ENCODE measurements around the gene CYBC1.

CYBC1 gene

DNA sequence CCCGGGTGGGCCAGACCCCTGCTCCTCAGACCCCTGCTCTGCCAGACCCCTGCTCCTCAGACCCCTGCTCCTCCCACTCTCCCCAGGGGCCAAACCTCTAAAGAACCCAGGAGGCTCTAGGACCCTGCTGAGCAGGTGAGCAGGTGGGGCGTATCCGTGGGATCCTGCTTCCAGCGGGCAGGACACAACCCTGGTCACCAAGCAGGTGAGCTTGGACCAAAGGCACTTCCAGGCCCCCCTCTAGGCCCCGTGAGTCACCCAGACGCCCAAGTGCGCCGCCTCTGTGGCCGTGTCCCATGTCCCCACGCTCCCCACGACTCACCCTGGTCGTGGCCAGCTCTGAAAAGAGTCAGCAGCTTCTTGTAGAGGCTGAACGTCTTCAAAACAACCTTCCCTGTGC is 5.0 kb downstream of the CYBC1 start:
- TF ChIP-seq GATA3 (IDR thresholded peaks at IDR 0.05; ENCODE audit: low read depth, low read length) (no peak), GATA2 (IDR thresholded peaks at IDR 0.05; ENCODE audit: low read depth, low read length) (no peak)

DNA sequence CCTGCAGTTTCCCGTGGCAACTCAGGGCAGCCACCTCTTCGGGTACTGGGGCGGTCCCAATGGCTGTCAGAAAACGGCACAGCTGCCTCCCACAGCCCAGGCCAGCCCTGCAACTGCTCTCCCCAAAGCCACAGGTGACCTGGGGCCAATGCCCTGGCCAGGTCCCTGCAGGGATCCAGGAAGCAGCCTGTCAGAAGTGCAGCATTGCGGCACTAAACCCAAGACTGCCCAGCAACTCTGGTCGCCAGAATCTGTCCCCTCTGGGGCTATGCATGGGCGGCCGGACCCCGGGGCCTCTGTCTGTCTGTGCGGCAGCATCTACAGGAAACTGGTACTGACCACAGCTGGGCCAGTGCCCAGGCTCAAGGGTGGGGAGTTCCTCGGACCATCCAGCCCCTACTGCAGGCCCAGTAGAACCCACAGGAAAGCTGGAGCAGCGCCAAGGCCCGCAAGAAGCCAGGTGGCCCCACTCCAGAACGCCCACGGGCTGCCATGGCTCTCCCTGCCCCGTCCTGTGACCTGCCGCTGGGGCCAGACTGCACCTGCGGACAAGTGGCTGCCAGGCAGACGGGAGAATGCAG is 5.5 kb downstream of the CYBC1 start:
- TF ChIP-seq GATA3 (IDR thresholded peaks at IDR 0.05; ENCODE audit: low read depth, low read length) (no peak), GATA2 (IDR thresholded peaks at IDR 0.05; ENCODE audit: low read depth, low read length) (no peak)

DNA sequence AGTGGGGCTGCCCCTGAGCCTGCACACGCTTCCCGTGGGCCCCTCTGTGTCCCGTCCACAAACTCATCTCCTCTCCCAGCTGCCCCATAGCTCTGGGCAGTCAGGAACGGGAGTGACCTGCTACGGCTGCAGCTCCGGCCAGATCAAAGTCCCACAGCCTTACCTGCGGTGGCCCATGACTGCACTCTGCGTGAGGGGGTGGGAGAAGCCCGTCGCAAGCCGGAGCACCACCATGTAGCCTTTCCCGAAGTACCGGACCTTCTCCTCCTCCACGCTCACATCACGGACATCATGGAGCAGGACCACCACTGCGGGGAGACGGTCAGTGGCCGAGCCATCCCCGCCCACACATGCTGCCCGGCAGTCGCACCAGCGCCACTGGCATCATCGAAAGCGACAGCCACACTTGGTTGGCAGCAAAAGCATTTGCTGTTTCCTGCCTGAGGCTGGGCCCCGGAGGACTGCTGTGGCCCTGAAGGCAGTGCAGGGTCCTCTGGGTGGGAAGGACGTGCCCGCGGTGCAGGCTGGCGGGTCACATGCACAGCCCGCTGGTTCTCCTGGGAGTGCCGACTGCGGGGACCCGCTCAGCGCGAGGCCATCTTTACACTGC is 6.2 kb downstream of the CYBC1 start:
- TF ChIP-seq GATA2 (IDR thresholded peaks at IDR 0.05; ENCODE audit: low read depth, low read length) (no peak), GATA3 (IDR thresholded peaks at IDR 0.05; ENCODE audit: low read depth, low read length) (no peak)

DNA sequence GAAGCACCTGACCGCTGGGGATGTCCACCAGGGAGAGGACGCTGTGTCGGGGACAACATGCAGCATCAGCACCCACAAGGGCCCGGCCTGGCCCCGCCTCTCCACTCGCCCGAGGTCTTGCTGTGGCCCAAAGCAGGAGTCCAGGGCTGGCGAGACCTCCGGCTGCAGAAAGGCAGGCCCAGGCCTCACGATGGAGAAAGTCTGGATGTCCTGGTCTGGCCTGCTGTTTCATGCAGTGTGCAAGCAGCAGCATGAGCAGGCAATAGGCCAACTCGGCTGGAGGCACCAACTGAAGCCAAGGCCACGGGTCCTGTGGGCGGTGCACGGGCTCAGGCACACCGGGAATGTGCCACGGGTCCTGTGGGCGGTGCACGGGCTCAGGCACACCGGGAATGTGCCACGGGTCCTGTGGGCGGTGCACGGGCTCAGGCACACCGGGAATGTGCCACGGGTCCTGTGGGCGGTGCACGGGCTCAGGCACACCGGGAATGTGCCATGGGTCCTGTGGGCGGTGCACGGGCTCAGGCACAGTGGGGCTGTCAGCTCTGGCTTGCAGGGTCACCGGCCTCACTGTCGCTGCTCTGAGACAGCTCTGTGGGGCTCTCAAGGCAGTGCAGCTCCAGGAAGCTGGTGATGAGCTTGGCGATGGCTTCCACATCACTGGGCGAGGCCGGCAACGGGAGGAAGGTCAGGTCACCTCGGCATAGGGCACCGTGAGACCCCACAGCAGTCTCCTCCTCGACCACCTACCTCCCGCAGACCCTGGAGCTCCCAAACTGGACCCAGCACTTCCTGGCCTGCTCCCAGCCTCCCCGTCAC is 6.9 kb downstream of the CYBC1 start:
- TF ChIP-seq GATA3 (IDR thresholded peaks at IDR 0.05; ENCODE audit: low read depth, low read length) (no peak), GATA2 (IDR thresholded peaks at IDR 0.05; ENCODE audit: low read depth, low read length) (no peak)

DNA sequence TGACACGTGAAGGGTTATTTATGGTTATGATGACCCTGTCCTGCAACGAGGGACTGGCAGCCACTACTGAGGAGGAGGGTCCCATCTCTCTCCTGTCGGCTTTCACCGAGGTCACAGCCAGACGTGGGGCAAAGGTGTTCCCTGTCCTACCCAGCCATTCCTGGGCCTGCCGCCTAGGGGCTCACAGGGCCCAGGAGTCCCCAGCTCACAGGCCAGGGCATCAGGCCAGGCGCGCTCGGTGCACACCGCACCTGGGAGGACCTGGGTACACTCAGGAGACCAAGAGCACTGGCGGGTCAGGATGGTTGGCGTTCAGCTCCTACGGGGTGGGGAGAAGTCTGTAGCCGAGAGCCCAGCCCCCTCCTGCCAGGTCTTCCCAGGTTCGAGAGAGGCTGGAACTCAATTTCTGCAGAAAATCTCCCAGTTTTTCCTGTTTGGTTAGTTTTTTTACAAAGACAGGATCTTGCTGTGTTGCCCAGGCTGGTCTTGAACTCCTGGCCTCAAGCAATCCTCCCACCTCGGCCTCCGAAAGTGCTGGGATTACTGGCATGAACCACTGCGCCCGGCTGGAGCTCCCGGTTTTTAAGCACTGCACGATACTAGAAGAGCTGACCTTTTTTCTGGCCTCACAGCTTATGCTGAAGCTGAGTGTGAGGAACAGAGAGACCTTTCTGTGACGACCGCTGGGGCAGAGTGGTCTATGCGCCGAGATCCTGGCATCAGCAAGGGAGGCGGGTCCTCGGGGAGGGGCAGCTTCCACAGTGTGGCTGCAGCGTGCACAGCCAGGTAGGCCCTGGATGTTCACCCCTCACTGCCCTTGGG is 7.7 kb downstream of the CYBC1 start:
- TF ChIP-seq GATA3 (IDR thresholded peaks at IDR 0.05; ENCODE audit: low read depth, low read length): no peak
- no peak for TF ChIP-seq GATA2 (IDR thresholded peaks at IDR 0.05; ENCODE audit: low read depth, low read length)

DNA sequence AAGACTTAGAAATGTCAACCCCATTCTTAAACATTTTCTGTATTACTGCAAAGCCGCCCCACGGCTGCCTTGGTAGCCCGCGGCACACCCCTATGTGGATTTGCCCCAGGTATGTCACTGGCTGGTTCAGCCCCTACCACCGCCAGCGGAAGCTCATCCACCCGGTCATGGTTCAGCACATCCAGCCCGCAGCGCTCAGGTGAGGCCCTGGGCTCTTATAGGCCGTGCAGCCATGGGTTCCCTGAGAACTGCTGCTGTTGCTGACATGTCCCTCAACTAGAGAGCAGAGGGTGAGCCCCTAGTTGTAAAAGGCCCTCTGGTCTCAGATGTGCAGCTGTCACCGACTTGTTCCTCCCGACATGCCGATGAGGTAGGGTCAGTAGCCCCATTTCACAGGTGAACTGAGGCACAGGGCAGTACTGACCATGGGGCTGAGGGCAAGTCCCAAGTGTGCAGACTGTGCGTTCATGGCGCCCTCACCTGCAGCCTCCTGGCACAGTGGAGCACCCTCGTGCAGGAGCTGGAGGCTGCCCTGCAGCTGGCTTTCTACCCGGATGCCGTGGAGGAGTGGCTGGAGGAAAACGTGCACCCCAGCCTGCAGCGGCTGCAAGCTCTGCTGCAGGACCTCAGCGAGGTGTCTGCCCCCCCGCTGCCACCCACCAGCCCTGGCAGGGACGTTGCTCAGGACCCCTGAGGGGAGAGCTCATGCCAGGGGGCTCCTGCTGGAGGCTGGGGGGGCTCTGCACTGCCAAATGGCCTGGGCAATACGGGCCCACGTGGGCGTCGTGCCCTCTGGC is 8.7 kb downstream of the CYBC1 start:
- no peak for TF ChIP-seq GATA2 (IDR thresholded peaks at IDR 0.05; ENCODE audit: low read depth, low read length)
- TF ChIP-seq GATA3 (IDR thresholded peaks at IDR 0.05; ENCODE audit: low read depth, low read length): no peak

DNA sequence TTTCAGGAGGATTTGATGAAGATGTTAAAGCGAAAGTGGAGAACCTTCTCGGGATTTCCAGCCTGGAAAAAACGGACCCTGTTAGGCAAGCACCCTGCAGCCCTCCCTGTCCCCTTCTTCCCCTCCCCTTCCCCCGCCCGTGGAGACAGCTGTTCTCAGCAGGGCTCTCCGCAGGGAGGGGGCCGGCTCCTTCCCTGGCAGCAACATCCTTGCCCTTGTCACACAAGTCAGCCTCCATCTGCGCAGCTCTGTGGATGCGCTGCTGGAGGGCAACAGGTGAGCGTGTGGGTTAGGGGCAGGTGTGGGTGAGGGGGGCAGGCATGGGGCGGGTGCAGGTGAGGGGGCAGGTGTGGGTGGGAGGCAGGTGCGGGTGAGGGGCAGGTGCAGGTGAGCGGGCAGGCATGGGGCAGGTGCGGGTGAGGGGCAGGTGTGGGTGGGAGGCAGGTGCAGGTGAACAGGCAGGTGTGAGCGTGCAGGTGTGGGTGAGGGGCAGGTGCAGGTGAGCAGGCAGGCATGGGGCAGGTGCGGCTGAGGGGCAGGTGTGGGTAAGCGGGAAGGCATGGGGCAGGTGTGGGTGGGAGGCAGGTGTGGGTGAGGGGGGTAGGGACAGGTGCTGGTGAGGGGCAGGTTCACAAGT is 9.4 kb downstream of the CYBC1 start:
- TF ChIP-seq GATA2 (IDR thresholded peaks at IDR 0.05; ENCODE audit: low read depth, low read length): no peak

DNA sequence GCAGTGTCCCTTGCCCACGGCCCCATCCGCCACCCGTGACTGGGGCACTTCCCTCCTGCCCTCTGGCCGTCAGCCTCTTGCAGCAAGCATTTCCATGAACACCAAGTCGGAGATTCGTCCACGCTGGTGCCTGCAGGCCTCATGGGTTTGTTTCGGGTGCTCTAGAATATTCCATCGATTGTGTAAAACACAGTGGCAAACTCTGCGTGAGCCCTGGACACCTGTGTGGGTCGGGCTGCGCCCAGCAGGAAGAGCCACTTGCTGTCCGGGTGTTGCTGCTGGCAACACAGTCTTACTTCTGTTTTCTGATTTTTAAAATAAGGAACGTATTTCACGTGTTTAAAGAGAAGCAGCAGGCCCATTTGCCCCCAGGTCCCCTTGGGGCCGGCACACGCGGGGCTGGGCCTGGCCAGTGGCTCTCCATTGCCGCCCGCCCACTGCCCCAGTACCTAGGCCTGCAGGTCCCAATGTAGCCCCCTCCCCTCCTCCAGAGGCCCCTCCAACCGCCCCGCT is 10.0 kb downstream of the CYBC1 start:
- no peak for TF ChIP-seq GATA2 (IDR thresholded peaks at IDR 0.05; ENCODE audit: low read depth, low read length)
- no peak for TF ChIP-seq GATA3 (IDR thresholded peaks at IDR 0.05; ENCODE audit: low read depth, low read length)

DNA sequence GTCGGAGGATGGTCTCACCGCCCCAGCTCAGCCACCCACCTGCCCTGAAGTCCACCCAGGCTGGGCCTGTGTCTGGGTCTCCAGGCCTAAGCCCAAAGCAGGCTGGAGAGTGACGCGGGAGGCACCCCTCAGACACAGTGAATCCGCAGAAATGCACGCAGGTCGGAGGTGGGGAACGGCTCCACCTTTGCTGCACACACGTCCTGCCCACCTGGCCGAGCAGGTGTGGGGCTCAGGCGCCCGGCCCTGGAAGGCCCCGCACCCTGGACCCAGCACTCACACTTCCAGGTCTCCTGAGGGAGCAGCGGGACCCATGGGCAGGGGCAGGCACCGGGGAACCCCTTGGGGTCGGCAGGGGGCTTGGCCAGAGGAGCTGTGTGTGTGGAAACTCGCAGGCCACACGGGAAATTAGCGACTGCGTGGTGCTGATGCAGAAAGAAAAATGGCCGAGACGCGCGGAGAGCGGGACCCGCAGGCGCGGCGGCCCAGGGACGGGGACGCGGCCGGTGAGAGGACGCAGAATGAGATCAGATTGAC is 10.7 kb downstream of the CYBC1 start:
- TF ChIP-seq GATA3 (IDR thresholded peaks at IDR 0.05; ENCODE audit: low read depth, low read length): no peak
- no peak for TF ChIP-seq GATA2 (IDR thresholded peaks at IDR 0.05; ENCODE audit: low read depth, low read length)

DNA sequence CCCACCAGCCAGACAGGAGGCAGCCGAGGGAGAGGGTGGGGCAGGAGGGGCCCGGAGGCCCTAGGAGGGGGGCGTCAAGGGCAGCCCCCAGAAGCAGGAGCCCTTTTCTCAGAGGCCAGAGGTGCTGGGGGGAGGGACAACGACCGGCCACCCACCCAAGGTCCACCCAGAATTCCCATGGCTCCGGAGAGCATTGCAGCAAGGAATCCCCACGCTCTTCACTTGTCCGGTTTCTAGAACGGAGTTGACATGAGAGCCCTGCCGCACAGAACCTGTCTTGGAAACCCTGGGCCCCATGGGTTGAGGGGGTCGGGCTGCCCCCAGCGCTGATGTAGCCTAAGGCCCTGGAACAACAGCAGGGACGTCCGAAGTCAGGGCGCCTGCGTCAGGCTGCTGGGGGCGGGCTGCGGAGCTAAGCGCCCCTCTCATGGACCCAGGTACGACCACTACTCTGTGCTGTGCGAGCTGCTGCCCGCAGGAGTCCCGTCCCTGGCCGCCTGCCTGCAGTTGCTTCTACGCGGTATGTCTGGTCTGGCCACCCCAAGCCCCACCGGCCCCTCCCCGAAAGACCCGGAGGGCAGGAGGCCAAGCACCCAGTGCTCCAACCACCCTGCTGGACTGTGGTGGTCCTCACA is 11.2 kb downstream of the CYBC1 start:
- no peak for TF ChIP-seq GATA3 (IDR thresholded peaks at IDR 0.05; ENCODE audit: low read depth, low read length)
- no peak for TF ChIP-seq GATA2 (IDR thresholded peaks at IDR 0.05; ENCODE audit: low read depth, low read length)

DNA sequence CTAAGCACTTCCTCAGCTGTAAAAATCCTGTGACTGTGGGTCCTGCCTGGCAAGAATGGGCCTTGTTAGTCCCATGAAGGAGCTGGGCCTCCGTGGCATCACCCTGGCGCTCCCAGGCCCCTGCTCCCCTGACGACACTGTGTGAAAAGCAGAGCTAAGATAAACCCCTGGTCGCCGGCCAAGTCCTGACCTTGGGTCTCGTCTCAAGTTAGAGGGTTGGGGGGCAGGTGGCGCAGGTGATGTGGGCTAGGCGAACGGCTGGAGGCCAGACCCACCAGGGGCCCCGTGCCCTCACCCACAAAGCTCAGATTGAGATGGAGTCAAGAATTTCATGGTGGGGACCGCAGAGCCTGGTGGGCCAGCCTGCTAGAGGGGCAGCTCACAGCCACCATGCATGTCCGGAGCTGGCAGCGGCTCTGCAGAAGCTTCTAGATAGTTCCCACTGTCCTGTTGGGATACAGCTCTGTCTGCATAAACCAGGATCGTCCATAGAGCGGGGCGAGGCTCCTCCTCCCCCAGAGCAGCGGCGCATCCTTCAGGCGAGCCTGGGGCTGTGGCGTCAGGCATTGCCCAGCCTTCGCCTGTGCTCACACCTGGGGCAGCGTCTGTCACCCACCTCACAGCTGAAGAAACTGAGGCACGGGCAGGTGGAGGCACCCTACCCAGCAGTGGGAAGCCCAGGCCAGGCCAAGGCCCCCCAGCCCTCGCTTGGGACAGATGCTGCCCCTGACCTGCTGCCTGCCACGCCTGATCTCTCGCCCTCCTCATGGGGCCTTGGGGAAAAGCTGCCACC is 12.0 kb downstream of the CYBC1 start:
- TF ChIP-seq GATA2 (IDR thresholded peaks at IDR 0.05; ENCODE audit: low read depth, low read length): no peak
- TF ChIP-seq GATA3 (IDR thresholded peaks at IDR 0.05; ENCODE audit: low read depth, low read length): no peak

DNA sequence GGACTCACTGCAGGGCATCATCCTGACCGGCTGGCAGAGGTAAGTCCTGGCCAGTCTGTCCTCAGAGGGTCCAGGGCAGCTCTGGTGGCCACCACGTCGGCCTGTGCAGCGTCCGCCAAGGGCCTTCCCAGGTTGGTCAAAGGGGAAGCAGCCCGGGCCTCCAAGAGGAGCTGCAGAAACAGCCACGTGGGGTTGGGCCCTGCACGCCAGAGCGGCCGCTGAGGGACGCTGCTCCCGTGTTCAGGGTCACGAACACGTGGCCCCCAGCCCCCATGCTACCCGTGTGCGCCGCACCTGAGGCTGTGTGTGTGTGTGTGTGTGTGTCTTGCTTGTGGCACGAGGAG is 13.3 kb downstream of the CYBC1 start:
- TF ChIP-seq GATA3 (IDR thresholded peaks at IDR 0.05; ENCODE audit: low read depth, low read length) (no peak), GATA2 (IDR thresholded peaks at IDR 0.05; ENCODE audit: low read depth, low read length) (no peak)
